Activated CD4-positive, CD25-positive, alpha-beta regulatory T cell treated with anti-CD3 and anti-CD28 coated beads, Interleukin-2, amount 50 U/mL, for 24 hours (primary cell): ENCODE measurements around the gene POLR3K.
"Not testable (repeated sequence)": the region's sequence is repeated elsewhere in the genome, so short reads cannot be mapped to it uniquely, and the experiment has no call there.

Source experiments
- ATAC-seq, 2 donors: fragments of 150-1000 bp; cut with Tn5 transposase; one replicate each; pipeline ENCODE4 v1.10.0; 2021; ENCODE audit warnings: mild to moderate bottlenecking in 1 of 2, moderate library complexity in 1 of 2

POLR3K gene

DNA sequence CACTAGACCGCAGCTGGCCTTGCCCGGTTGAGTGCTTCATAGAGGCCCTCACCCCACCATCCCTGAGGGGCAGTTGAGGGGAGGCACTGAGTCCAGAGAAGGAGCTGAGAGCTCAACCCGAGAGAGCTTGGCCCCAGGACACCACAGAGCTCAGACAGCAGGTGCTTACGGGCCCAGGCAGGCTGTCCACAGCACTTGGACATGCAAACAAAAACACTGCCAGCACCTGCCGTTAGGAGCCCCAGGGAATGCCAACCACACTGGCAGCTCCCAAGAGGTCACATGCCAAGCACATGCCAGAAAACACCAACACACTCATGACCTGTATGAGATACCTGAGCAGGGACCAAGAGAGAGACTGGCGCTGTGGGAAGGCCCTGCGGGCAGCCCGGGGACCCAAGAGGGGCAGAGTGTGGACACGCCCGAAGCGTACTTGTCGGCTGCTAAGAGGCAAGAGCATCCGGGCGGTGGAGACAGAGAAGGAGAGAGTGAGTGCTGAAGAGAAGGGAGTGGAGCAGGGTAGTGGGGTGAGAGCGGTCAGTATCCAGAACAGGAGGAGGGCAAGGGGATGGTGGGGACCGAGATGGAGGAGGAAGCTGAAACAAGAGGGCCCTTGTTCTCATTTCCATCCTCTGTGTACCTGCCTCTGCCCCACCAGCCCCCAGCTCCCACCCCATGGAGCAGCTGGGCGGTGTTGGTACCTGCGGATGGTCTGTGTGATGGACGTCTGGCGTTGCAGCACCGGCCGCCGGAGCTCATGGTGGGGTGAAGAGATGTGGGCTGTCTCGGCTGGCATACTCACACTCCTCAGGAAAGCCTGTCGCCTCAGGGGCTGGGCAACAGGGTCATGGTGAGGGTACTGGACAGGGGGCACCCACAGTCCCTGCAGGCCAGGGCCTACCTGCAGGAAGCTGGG, 10.8 kb upstream of the POLR3K start:
- no peak for ATAC-seq

DNA sequence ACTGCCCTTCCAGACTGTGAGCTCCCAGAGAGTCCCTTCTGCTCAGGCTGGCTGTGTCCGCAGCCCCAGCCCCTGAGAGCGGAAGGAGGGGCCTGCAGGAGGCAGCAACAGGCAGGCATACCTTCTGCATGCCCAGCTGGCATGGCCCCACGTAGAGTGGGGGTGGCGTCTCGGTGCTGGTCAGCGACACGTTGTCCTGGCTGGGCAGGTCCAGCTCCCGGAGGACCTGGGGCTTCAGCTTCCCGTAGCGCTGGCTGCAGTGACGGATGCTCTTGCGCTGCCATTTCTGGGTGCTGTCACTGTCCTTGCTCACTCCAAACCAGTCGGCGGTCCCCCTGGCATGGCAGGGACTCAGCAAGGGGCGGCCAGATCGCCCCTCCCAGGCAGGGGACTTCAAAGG, 10.1 kb upstream of the POLR3K start:
- no peak for ATAC-seq

GRCh38 chr16:62968-63391, 9.6 kb upstream of the POLR3K start:
- no peak for ATAC-seq

GRCh38 chr16:62283-62967, 9.0 kb upstream of the POLR3K start:
- no peak for ATAC-seq

GRCh38 chr16:61879-62281, 8.5 kb upstream of the POLR3K start:
- ATAC-seq: no peak

DNA sequence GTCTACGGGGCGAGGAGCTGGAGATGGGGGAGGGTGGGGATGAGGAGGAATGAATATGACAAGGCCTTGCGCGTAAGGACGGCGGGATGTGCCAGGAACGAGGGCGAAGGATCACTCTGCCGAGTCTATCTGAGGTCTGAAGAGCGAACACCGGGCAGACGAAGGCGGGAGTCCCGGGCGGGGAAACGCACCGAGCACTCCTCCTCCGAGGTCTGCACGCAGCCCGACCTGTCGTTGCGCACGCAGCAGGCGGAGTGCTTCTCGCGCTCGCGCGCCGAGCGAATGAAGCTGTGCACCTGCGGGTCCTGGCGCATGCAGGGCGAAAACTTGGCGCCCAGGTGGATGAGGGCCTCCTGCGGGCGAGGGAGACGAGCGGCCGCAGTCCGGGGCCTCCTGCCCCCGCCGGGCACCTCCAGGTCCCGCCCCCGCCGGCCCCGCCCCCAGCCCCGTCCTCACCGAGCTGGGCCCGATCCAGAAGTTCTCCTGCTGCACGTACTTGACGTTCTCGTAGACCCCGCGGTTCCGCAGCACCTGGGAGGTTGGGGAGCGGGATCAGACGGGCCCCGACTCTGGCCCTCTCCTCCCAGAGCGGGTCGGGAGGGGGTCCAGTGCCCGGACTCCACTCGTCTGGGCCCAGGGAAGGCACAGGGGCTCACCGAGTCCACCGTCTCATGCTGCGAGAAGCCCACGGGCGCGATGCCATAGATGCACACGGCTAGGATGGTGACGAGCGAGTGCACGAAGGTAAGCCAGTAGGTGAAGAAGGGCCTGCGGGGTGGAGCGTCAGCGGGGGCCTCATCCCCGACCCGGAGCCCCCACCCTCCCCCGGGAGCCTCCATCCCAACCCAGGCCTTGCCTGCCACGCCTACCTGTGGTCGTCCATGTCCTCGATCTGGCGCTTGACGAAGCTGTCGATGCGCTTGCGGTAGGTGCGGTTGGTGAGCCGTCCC, 7.8 kb upstream of the POLR3K start:
- ATAC-seq: no peak

DNA sequence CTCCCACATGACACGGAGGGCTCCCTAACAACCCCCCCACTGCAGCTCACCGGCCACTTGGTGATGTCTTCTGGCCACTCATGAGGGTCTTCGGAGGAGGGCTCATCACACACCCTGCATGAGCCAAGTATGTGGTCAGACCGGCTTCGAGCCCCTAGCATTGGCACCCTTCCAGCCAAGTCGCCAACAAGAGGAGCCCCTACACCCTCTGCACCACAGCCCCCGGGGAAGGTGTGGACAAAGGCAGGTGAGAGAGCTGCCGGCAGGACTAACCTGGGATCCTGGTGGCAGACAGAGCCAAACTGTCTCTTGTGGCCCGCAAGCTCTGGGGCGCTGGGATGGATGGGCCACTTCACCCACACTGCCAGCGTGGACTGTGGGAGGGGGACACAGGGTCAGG, 6.8 kb upstream of the POLR3K start:
- no peak for ATAC-seq

GRCh38 chr16:59440-60059, 6.1 kb upstream of the POLR3K start:
- no peak for ATAC-seq

GRCh38 chr16:58491-59439, 5.4 kb upstream of the POLR3K start:
- no peak for ATAC-seq

- ATAC-seq: no peak
These were observed 4.3 kb upstream of the POLR3K start for GRCh38 chr16:57711-58110.

GRCh38 chr16:56231-56927, 3.0 kb upstream of the POLR3K start:
- no peak for ATAC-seq

GRCh38 chr16:55571-56136, 2.2 kb upstream of the POLR3K start:
- no peak for ATAC-seq

GRCh38 chr16:54237-54581, 801 bp upstream of the POLR3K start:
- ATAC-seq: no peak

GRCh38 chr16:50769-51591, 2.4 kb downstream of the POLR3K start:
- no peak for ATAC-seq

GRCh38 chr16:47234-47633, 6.2 kb downstream of the POLR3K start:
- no peak for ATAC-seq

- not testable (repeated sequence) for ATAC-seq
These were observed 6.9 kb downstream of the POLR3K start for GRCh38 chr16:46510-46909.

DNA sequence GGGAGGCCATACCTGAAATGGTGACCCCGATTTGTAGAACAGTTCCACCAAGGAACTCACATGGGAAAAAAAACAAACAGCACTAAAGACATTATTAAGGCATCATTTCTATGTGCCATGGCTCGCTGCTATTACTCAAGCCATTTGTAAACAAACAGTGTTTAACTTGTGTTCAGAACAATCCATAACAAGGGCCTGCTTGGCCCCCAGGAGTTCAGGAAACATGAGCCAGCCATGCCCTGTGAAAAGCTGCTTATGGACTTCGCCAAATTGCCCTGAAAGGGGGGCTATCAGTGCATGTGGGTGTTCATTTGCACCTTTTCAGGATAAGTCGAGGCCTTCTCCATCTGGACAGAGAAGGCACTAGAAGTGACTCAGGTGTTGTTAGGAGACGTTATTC, 8.0 kb downstream of the POLR3K start:
- ATAC-seq: no peak

- ATAC-seq: no peak
These were observed 8.8 kb downstream of the POLR3K start for GRCh38 chr16:44655-45054.

- no peak for ATAC-seq
These were observed 10.1 kb downstream of the POLR3K start for GRCh38 chr16:43294-43693.

- no peak for ATAC-seq
These were observed 10.7 kb downstream of the POLR3K start for GRCh38 chr16:42691-43090.
